Keratinocyte (primary cell): ENCODE results near the gene WASF2.

Experiments
- CTCF ChIP-seq, 3 experiments: IDR thresholded peaks in 1 of 3; conservative IDR thresholded peaks in 1 of 3; optimal IDR thresholded peaks in 1 of 3; 2 replicates in 2 of 3; 3 replicates in 1 of 3; pipeline versions ENCODE3 to v1.5.1; 2011; ENCODE audit warnings: low read length in 3 of 3, mild to moderate bottlenecking in 3 of 3, moderate library complexity in 2 of 3, control low read depth in 1 of 3, inconsistent platforms in 1 of 3; ENCODE audit not compliant: insufficient read depth in 2 of 3; ENCODE audit errors: extremely low read depth in 1 of 3
- EZH2 ChIP-seq: IDR thresholded peaks from one replicate; pipeline ENCODE4 v1.6.1; 2012; ENCODE audit warnings: inconsistent platforms, mild to moderate bottlenecking, low read length, moderate library complexity

GRCh38 chr1:27361553-27361952 lies 128.4 kb downstream of the WASF2 start:
- TF ChIP-seq EZH2 (no peak), CTCF (optimal IDR thresholded peaks at IDR 0.05 in 1 of 3, IDR thresholded peaks at IDR 0.05 in 1 of 3, conservative IDR thresholded peaks at IDR 0.05 in 1 of 3; ENCODE audit: extremely low read depth in 1 of 3, insufficient read depth in 2 of 3, low read length in 3 of 3) (no peak)
